GM21367 (cell line): ENCODE data around the gene ARFGAP3.
"Not testable (repeated sequence)": the region's sequence is repeated elsewhere in the genome, so short reads cannot be mapped to it uniquely, and the experiment has no call there.

Source experiments
- ATAC-seq: cut with Tn5 transposase; IDR thresholded peaks from one replicate; pipeline ENCODE4 v1.9.1; 2021; ENCODE audit not compliant: unreplicated experiment

Gene ARFGAP3

DNA sequence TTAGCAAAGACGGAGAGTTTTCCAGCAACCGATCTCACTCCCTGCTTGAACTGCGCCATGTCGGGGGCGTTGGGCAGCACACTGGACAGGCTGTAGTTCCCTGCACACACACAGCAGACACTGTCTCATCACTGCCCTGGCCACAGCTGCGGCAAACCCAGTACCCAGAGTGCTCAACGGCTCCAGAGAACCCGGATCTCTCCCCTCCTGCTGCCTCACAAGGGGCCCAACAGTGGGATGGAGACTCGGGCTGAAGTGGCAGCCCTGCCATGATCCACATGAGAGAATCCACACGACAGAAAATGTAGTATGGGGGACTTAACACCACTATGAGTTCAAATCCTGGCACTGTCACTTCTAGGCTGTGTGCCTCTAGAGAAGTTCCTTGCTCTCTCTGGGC lies 58.0 kb downstream of the ARFGAP3 start:
- ATAC-seq, result no peak

DNA sequence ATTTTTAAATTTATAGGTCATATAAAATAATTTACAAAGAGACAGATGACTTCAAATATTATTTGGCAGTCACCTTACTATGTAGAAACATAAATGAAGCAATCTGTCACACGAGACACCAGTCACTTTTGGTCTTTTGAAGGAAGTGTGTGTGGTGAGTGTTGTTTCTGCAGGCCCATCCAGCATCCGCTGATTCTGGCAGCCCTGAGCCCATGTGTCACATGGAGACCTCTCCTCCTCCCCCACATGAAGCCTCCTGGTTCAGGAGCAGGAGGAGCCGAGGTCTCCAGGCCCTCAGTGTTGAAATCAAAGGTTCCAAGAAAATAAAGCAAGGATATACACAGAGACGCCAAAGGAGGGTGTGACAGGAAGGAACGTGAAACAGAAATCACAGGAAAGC lies 60.1 kb downstream of the ARFGAP3 start:
- no peak for ATAC-seq

- ATAC-seq, result no peak
Measured at GRCh38 chr22:42796081-42796480, 61.0 kb downstream of the ARFGAP3 start.

- no peak for ATAC-seq
Measured at GRCh38 chr22:42794551-42795510, 62.2 kb downstream of the ARFGAP3 start.

- no peak for ATAC-seq
Measured at GRCh38 chr22:42793848-42794405, 63.1 kb downstream of the ARFGAP3 start.

GRCh38 chr22:42792909-42793847 lies 63.9 kb downstream of the ARFGAP3 start:
- no peak for ATAC-seq

GRCh38 chr22:42792453-42792908 lies 64.6 kb downstream of the ARFGAP3 start:
- ATAC-seq, result no peak

GRCh38 chr22:42791721-42792452 lies 65.2 kb downstream of the ARFGAP3 start:
- ATAC-seq, result no peak

- ATAC-seq, result no peak
Measured at GRCh38 chr22:42788466-42788865, 68.6 kb downstream of the ARFGAP3 start.

DNA sequence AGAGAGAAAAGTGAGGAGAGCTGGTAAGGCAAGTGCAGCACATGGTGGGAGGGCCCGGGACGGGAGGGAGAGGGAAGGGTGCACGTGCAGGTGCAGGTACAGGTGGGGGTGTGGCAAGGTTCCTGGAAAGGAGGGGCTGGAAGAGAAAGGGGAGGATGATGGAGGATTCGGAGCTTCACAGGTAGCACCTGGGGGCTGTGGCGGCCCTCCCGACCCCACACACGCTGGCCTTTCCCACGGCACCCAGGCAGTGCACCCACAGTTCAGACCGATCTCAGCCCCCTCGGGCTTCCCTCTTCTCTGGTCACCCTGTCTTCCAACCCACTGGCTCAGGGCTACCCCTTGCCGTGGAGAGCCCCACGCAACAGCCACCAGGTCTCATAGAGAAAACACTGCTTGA lies 69.1 kb downstream of the ARFGAP3 start:
- no peak for ATAC-seq

GRCh38 chr22:42787357-42787736 lies 69.7 kb downstream of the ARFGAP3 start:
- ATAC-seq, result no peak

DNA sequence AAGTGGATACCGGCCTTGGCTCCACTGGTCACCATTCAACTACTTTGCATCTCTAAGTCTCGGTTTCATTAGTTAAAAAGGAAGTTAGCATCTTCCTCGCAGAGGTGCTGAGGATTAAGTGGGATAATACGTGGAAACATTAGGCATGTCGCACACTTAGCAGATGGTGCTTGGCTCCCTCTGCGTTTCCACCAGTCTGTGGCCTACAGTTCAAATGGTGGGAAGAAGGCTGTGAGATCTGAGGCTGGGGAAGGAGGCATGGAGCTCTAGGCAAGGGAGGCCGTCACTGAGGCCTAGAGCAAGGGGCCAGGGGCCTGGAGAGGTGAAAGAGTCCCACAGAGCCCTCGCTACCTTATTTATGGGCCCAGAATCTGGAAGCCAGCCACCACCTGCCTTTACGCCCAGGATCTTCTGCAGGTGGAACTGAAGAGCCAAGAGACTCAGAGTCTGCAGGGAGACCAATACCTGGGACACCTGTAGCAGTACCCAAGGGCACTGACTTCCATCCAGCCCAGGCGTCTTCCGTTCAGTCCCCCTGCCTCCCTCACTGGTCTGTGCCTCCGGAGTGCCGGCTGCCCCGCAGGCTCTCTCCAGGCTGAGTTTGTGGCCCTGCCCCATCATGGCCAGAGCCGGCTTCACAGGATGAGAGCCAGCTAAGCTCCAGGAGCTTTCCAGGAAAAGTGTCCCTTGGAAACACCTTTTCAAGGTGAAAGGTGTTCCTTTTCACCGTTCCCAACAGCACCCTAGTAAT lies 70.3 kb downstream of the ARFGAP3 start:
- ATAC-seq, result no peak

DNA sequence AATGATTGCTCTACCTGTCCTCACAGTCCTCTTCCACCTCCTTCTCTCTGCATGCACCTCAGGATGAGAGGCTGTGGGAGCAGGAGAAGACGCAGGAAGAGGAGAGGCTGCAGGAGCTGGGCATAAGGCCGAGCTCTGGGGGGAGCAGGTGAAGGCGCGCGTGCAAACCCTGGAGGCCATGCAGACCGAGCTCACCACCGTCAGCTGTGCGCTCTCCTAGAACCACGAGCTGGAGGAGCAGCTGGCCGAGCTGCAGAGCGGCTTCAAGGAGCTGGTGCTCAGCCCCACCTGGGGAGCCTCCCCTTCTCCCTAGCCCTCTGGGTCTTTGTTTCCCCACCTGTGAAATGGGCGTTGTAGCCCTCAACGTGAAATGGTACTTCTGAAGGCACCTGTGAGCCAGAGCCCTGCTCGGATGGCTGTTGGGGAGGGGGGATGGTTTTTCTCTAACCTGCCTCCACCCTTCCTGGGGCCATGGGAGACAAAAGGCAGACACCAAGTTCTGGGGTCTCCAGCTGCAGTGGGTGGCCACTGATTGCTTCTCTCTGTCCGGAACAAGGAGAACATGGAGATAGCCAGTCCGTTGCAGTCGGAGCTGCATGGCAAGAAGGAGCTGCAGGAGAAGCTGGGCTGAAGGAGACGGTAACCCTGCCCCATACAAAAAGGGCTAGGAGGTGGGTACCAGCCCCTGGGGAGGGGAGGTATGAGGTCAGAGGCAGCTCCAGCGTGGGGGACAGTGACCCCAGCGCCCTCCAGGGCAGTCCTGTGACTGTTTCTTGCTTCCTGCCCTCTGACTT lies 71.2 kb downstream of the ARFGAP3 start:
- ATAC-seq, result no peak

DNA sequence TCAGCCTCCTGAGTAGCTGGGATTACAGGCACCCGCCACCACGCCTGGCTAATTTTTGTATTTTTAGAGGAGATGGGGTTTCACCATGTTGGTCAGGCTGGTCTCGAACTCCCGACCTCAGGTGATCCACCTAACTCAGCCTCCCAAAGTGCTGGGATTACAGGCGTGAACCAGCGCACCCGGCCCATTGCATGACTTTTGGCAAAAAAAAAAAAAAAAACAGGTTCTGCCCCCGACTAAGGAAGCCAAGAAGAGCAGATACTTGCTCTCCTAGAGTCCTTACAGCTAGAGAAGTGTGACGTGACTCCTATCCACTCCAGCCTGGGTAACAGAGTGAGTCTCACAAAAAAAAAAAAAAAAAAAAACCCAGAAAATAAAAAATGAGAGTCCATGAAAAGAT lies 74.8 kb downstream of the ARFGAP3 start:
- not testable (repeated sequence) for ATAC-seq

- no peak for ATAC-seq
Measured at GRCh38 chr22:42780070-42780540, 77.0 kb downstream of the ARFGAP3 start.

DNA sequence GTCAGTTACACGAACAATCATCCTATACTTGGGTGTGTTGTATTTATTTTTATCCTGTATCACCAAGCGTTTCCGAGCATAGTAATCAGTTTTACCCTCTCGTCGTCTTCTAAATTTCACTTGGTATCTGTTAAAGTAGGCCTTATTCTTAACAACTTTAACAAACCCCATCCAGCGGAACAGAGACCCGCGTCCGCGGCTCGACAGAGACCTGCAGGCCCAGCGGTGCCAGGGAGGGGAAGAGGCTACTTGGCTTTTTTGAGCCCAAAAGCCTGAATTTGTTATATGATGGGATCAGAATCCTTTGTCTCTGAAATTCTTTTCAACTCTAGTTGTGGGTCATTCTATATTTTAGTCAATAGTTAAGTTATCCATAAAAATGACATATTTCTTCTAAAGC lies 79.9 kb downstream of the ARFGAP3 start:
- ATAC-seq, result no peak

- ATAC-seq, result no peak
Measured at GRCh38 chr22:42773167-42773566, 83.9 kb downstream of the ARFGAP3 start.

DNA sequence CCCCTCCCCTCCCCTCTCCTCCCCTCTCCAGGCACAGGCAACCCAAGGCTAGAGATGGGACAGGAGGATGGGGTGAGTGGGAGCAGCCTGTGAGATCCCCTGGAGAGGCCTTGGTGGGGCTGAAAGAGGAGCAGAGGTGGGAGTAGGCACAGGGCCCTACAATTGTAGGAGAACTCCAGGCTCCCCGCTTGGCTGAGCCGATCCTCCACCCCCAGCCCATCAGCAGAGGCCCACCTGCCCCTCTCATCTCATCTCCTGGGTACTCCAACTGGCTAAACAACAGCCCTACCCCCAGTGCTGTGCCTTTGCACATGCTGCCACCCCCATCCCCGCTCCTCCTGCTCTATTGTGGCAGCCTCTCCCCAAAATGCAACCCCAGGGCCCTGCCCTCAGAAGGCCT lies 84.4 kb downstream of the ARFGAP3 start:
- ATAC-seq, result no peak
